ENCODE data around the gene NR3C1. TPM values are rescaled to one million over a fixed set of nuclear protein-coding genes. Genes with fewer than 3 reads are reported as not detected.

Gene NR3C1
- polyA plus RNA-seq, 3 donors = 38.5 to 39.6 (median 38.6) TPM

- DNase-seq (ENCODE audit: low read depth in 3 of 3, low spot score in 2 of 3) = no peak
Observed at GRCh38 chr5:143274952-143275351, 128.5 kb downstream of the NR3C1 start.

- no peak for DNase-seq (ENCODE audit: low read depth in 3 of 3, low spot score in 2 of 3)
Observed at GRCh38 chr5:143271431-143271830, 132.1 kb downstream of the NR3C1 start.

- no peak for DNase-seq (ENCODE audit: low read depth in 3 of 3, low spot score in 2 of 3)
Observed at GRCh38 chr5:143268388-143268787, 135.1 kb downstream of the NR3C1 start.

- no peak for DNase-seq (ENCODE audit: low read depth in 3 of 3, low spot score in 2 of 3)
Observed at GRCh38 chr5:143267186-143267585, 136.3 kb downstream of the NR3C1 start.

- no peak for DNase-seq (ENCODE audit: low read depth in 3 of 3, low spot score in 2 of 3)
Observed at GRCh38 chr5:143265995-143266394, 137.5 kb downstream of the NR3C1 start.

GRCh38 chr5:143263272-143263810 is 140.1 kb downstream of the NR3C1 start:
- DNase-seq (ENCODE audit: low read depth in 3 of 3, low spot score in 2 of 3) = no peak

- no peak for DNase-seq (ENCODE audit: low read depth in 3 of 3, low spot score in 2 of 3)
Observed at GRCh38 chr5:143262393-143263174, 140.9 kb downstream of the NR3C1 start.

GRCh38 chr5:143261748-143262392 is 141.6 kb downstream of the NR3C1 start:
- no peak for DNase-seq (ENCODE audit: low read depth in 3 of 3, low spot score in 2 of 3)

GRCh38 chr5:143259254-143259605 is 144.3 kb downstream of the NR3C1 start:
- no peak for DNase-seq (ENCODE audit: low read depth in 3 of 3, low spot score in 2 of 3)

GRCh38 chr5:143258559-143259253 is 144.8 kb downstream of the NR3C1 start:
- DNase-seq (ENCODE audit: low read depth in 3 of 3, low spot score in 2 of 3) = no peak

- no peak for DNase-seq (ENCODE audit: low read depth in 3 of 3, low spot score in 2 of 3)
Observed at GRCh38 chr5:143254819-143255218, 148.7 kb downstream of the NR3C1 start.

- no peak for DNase-seq (ENCODE audit: low read depth in 3 of 3, low spot score in 2 of 3)
Observed at GRCh38 chr5:143251946-143252345, 151.5 kb downstream of the NR3C1 start.

GRCh38 chr5:143251190-143251589 is 152.3 kb downstream of the NR3C1 start:
- DNase-seq (ENCODE audit: low read depth in 3 of 3, low spot score in 2 of 3) = no peak

- no peak for DNase-seq (ENCODE audit: low read depth in 3 of 3, low spot score in 2 of 3)
Observed at GRCh38 chr5:143249851-143250250, 153.6 kb downstream of the NR3C1 start.

- no peak for DNase-seq (ENCODE audit: low read depth in 3 of 3, low spot score in 2 of 3)
Observed at GRCh38 chr5:143248822-143249579, 154.5 kb downstream of the NR3C1 start.

GRCh38 chr5:143248391-143248790 is 155.1 kb downstream of the NR3C1 start:
- no peak for DNase-seq (ENCODE audit: low read depth in 3 of 3, low spot score in 2 of 3)

- no peak for DNase-seq (ENCODE audit: low read depth in 3 of 3, low spot score in 2 of 3)
Observed at GRCh38 chr5:143247134-143247815, 156.2 kb downstream of the NR3C1 start.

GRCh38 chr5:143245929-143246561 is 157.4 kb downstream of the NR3C1 start:
- DNase-seq (ENCODE audit: low read depth in 3 of 3, low spot score in 2 of 3) = no peak

- no peak for DNase-seq (ENCODE audit: low read depth in 3 of 3, low spot score in 2 of 3)
Observed at GRCh38 chr5:143244990-143245389, 158.5 kb downstream of the NR3C1 start.
